Measurements from ENCODE around the gene SCFD2. TPM values are rescaled to one million over a fixed set of nuclear protein-coding genes. Genes with fewer than 3 reads are reported as not detected.

The SCFD2 gene
- polyA plus RNA-seq, 1 of the 3 experiments (the other 2 are of a cell fraction): 14.1 TPM

DNA sequence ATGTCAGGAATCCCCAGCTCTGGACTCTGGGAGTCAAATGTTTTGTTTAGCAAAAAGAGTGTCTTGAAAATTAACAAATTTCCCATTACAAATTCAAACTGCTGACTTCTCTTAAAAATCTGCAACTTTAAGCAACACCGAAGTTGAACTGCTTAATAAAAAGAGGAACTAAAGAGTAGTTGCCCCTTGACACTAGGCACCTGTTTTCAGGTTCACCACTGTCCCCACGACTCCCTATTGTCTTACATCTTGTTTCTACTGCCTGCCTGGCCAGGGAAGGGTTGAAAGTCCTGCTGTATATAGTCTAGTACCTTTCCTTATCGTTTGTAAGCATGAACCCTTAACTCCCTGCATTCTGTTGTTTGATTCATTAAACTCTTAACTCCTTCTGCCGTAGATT, 173.9 kb downstream of the SCFD2 start:
- H3K9ac ChIP-seq: no peak overlapping the region
- no peaks in the 10 kb centered on the region for H4K20me1 ChIP-seq (ENCODE audit: insufficient read depth)
- H3K4me2 ChIP-seq: no peak overlapping the region
- no peak overlapping the region for H3K4me3 ChIP-seq (ENCODE audit: low read depth in 2 of 2, low read length in 1 of 2)
- TF ChIP-seq POLR2AphosphoS5 (IDR thresholded peaks at IDR 0.05; ENCODE audit: low read depth, low read length) (no peak), SMC3 (IDR thresholded peaks at IDR 0.05; ENCODE audit: low read depth, low read length) (no peak), EP300 (IDR thresholded peaks at IDR 0.05; ENCODE audit: borderline replicate concordance in 1 of 2, low read depth in 1 of 2, low read length in 1 of 2) (no peak), MXI1 (IDR thresholded peaks at IDR 0.05; ENCODE audit: low read depth, low read length) (no peak), RAD21 (IDR thresholded peaks at IDR 0.05; ENCODE audit: low read length) (no peak), RXRA (IDR thresholded peaks at IDR 0.05; ENCODE audit: borderline replicate concordance, low read depth) (no peak), FOXJ3 (CRISPR knock-in tag; IDR thresholded peaks at IDR 0.05) (no peak)
- TF ChIP-seq, protein P1, sequence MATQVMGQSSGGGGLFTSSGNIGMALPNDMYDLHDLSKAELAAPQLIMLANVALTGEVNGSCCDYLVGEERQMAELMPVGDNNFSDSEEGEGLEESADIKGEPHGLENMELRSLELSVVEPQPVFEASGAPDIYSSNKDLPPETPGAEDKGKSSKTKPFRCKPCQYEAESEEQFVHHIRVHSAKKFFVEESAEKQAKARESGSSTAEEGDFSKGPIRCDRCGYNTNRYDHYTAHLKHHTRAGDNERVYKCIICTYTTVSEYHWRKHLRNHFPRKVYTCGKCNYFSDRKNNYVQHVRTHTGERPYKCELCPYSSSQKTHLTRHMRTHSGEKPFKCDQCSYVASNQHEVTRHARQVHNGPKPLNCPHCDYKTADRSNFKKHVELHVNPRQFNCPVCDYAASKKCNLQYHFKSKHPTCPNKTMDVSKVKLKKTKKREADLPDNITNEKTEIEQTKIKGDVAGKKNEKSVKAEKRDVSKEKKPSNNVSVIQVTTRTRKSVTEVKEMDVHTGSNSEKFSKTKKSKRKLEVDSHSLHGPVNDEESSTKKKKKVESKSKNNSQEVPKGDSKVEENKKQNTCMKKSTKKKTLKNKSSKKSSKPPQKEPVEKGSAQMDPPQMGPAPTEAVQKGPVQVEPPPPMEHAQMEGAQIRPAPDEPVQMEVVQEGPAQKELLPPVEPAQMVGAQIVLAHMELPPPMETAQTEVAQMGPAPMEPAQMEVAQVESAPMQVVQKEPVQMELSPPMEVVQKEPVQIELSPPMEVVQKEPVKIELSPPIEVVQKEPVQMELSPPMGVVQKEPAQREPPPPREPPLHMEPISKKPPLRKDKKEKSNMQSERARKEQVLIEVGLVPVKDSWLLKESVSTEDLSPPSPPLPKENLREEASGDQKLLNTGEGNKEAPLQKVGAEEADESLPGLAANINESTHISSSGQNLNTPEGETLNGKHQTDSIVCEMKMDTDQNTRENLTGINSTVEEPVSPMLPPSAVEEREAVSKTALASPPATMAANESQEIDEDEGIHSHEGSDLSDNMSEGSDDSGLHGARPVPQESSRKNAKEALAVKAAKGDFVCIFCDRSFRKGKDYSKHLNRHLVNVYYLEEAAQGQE (IDR thresholded peaks at IDR 0.05; ENCODE audit: low read depth, low read length): no peak
- TF ChIP-seq, protein P2, sequence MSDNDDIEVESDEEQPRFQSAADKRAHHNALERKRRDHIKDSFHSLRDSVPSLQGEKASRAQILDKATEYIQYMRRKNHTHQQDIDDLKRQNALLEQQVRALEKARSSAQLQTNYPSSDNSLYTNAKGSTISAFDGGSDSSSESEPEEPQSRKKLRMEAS (IDR thresholded peaks at IDR 0.05; ENCODE audit: low read depth): no peak
- DNase-seq: no peak
- no peaks in the 10 kb centered on the region for H3K9me2 ChIP-seq
- WGBS (ENCODE audit: low lambda C conversion rate): 92% methylated on average over 4 of the region's 4 CpGs
- CTCF ChIA-PET: no interaction called here
- H3K9me3 ChIP-seq: no peaks in the 10 kb centered on the region
- POLR2A ChIA-PET: no interaction called here
- H3K27ac ChIP-seq (ENCODE audit: low read depth in 2 of 2, low read length in 1 of 2): no peak overlapping the region; a peak in 1 of 4 replicates
- peaks cover 29% of the 10 kb centered on the region for H3F3A ChIP-seq (replicated peaks; ENCODE audit: insufficient read depth)
- H2AFZ ChIP-seq (ENCODE audit: low read depth): no peak overlapping the region
- H3K79me2 ChIP-seq (ENCODE audit: insufficient read depth): 0 out of 2 replicates have a peak, but pooled peaks cover 3% of the 10 kb centered on the region
- H3K4me1 ChIP-seq (ENCODE audit: control insufficient read depth in 1 of 2, insufficient read depth in 2 of 2, low read depth in 1 of 2, low read length in 1 of 2): peaks cover 4 to 17% of the 10 kb centered on the region in 2 experiments; a peak in 3 of 4 replicates
- H3K36me3 ChIP-seq (replicated peaks in 1 of 2; ENCODE audit: control insufficient read depth in 1 of 2, insufficient read depth in 2 of 2, low read length in 1 of 2): no peaks in the 10 kb centered on the region
- H3K27me3 ChIP-seq (ENCODE audit: insufficient read depth): no peaks in the 10 kb centered on the region

DNA sequence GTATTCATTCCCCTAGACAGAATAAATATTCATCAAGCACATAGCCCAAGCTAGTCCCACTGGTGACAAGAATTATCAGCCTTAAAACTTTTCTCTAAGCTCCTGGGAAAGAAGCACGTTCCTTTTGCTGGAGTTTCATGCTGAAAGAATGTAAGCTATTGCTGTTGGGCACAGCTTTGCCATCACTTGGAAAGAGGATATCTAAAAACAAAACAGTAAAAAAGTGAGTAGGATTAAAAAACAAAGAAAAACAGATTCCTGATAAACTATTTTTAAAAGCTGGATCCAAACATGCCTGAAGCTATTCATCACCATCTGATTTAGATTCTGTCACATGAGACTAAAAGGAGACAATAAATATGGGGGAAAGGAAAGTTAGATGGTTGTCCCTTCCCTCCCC, 176.8 kb downstream of the SCFD2 start:
- peak overlapping the region; percentile 67 to 75 for H3K27ac ChIP-seq (ENCODE audit: low read depth in 2 of 2, low read length in 1 of 2)

More for the DNA sequence above, 176.8 kb downstream of the SCFD2 start:
- peaks cover 15% of the 10 kb centered on the region for H3F3A ChIP-seq (replicated peaks; ENCODE audit: insufficient read depth)
- no peaks in the 10 kb centered on the region for H4K20me1 ChIP-seq (ENCODE audit: insufficient read depth)
- no peak overlapping the region for H3K9ac ChIP-seq
- no peak overlapping the region for H2AFZ ChIP-seq (ENCODE audit: low read depth)
- H3K36me3 ChIP-seq (replicated peaks in 1 of 2; ENCODE audit: control insufficient read depth in 1 of 2, insufficient read depth in 2 of 2, low read length in 1 of 2): no peaks in the 10 kb centered on the region
- H3K27me3 ChIP-seq (ENCODE audit: insufficient read depth): no peaks in the 10 kb centered on the region
- H3K9me2 ChIP-seq: no peaks in the 10 kb centered on the region
- 0 out of 2 replicates have a peak, but pooled peaks cover 3% of the 10 kb centered on the region for H3K79me2 ChIP-seq (ENCODE audit: insufficient read depth)
- peaks cover 0 to 6% of the 10 kb centered on the region in 2 experiments; a peak in 2 of 4 replicates for H3K4me1 ChIP-seq (ENCODE audit: control insufficient read depth in 1 of 2, insufficient read depth in 2 of 2, low read depth in 1 of 2, low read length in 1 of 2)
- DNase-seq: no peak
- POLR2A ChIA-PET: no interaction called here
- 10% methylated on average over 1 of the region's 1 CpG for WGBS (ENCODE audit: low lambda C conversion rate)
- H3K4me2 ChIP-seq: peak overlapping the region; percentile 28; the same call in 1 of the 2 replicates
- no peaks in the 10 kb centered on the region for H3K9me3 ChIP-seq
- H3K4me3 ChIP-seq (ENCODE audit: low read depth in 2 of 2, low read length in 1 of 2): no peak overlapping the region
- peak; percentile 40; the same call in 1 of the 2 replicates for TF ChIP-seq TEAD4 (IDR thresholded peaks at IDR 0.05; ENCODE audit: borderline replicate concordance, insufficient read depth)
- peak in 1 of 2 experiments; percentile 21; a peak in 1 of 4 replicates for TF ChIP-seq EP300 (IDR thresholded peaks at IDR 0.05; ENCODE audit: borderline replicate concordance in 1 of 2, low read depth in 1 of 2, low read length in 1 of 2)
- peak; percentile 47 for TF ChIP-seq JUND (IDR thresholded peaks at IDR 0.05)
- TF ChIP-seq, protein P2 (IDR thresholded peaks at IDR 0.05; ENCODE audit: low read depth): 0 out of 2 replicates have a peak, but pooled peaks have one; percentile 21
- TF ChIP-seq RXRA (IDR thresholded peaks at IDR 0.05; ENCODE audit: borderline replicate concordance, low read depth): 0 out of 2 replicates have a peak, but pooled peaks have one; percentile 10
- TF ChIP-seq GATA2 (CRISPR knock-in tag; IDR thresholded peaks at IDR 0.05): no peak
- TF ChIP-seq MEF2A (IDR thresholded peaks at IDR 0.05; ENCODE audit: borderline replicate concordance, low read depth): no peak
- TF ChIP-seq FOSL2 (IDR thresholded peaks at IDR 0.05; ENCODE audit: borderline replicate concordance, low read depth): peak; percentile 40; the same call in 1 of the 2 replicates
- TF ChIP-seq TCF12 (IDR thresholded peaks at IDR 0.05): peak; percentile 38
- TF ChIP-seq, protein P3, sequence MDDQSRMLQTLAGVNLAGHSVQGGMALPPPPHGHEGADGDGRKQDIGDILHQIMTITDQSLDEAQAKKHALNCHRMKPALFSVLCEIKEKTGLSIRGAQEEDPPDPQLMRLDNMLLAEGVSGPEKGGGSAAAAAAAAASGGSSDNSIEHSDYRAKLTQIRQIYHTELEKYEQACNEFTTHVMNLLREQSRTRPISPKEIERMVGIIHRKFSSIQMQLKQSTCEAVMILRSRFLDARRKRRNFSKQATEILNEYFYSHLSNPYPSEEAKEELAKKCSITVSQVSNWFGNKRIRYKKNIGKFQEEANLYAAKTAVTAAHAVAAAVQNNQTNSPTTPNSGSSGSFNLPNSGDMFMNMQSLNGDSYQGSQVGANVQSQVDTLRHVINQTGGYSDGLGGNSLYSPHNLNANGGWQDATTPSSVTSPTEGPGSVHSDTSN (IDR thresholded peaks at IDR 0.05): peak; percentile 66
- no peak for TF ChIP-seq SIN3A (IDR thresholded peaks at IDR 0.05; ENCODE audit: borderline replicate concordance, low read depth, low read length)
- no peak for TF ChIP-seq YY1 (IDR thresholded peaks at IDR 0.05; ENCODE audit: low read depth)
- TF ChIP-seq, protein P4, sequence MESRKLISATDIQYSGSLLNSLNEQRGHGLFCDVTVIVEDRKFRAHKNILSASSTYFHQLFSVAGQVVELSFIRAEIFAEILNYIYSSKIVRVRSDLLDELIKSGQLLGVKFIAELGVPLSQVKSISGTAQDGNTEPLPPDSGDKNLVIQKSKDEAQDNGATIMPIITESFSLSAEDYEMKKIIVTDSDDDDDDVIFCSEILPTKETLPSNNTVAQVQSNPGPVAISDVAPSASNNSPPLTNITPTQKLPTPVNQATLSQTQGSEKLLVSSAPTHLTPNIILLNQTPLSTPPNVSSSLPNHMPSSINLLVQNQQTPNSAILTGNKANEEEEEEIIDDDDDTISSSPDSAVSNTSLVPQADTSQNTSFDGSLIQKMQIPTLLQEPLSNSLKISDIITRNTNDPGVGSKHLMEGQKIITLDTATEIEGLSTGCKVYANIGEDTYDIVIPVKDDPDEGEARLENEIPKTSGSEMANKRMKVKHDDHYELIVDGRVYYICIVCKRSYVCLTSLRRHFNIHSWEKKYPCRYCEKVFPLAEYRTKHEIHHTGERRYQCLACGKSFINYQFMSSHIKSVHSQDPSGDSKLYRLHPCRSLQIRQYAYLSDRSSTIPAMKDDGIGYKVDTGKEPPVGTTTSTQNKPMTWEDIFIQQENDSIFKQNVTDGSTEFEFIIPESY (IDR thresholded peaks at IDR 0.05; ENCODE audit: borderline replicate concordance, low read depth): no peak
- CTCF ChIA-PET: interaction anchor here (0.7 kb wide), 1 partner anchor 1921 kb away, joined by 3 read pairs; no protein-coding TSS in a partner anchor
